Spleen (tissue), 7 donors: Measurements from ENCODE around the gene LYRM4.

Experiments
- CTCF ChIP-seq, 11 experiments: fragments of 200-600 bp in 7 of 11; fragments of 450-650 bp in 4 of 11; sonication (generic) in 4 of 11; IDR thresholded peaks in 8 of 11; conservative IDR thresholded peaks in 3 of 11; 1 replicate in 7 of 11; 2 replicates in 4 of 11; pipeline versions ENCODE4 v1.4.0 to v1.8.0; 2016 to 2021; ENCODE audit warnings: antibody characterized with exemption in 11 of 11, inconsistent platforms in 4 of 11, mild to moderate bottlenecking in 1 of 11
- POLR2A ChIP-seq, 3 donors: fragments of 450-650 bp; IDR thresholded peaks; one replicate each; pipeline ENCODE4 v1.5.1; 2017; ENCODE audit warnings: antibody characterized with exemption in 3 of 3, mild to moderate bottlenecking in 1 of 3
- donor health status: DM: no; HTN: no; CAD: no; lungs with moderate emphysema.
- donor health status: DM: no; HTN: no; CAD: no.
- donor health status: DM: no; HTN: no; CAD: no.

DNA sequence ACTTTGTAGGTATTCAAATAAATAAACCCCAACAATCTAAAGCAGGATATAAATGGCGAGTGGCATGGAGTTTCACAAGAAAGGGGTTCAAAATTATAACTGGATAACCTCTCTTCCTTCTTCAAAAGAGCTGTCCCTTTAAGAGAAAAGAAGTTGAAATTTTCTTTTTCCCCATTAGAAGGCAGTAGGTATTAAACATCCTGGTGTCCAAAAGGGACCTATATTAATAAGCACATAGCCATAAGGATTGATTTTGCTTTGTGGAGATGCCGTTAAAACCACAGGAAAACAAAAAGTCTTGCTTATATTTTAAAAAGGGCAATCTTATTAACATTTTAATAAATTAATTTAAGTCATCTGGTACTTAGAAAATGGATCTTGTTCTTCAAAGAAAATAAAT, 76.5 kb downstream of the LYRM4 start:
- TF ChIP-seq POLR2A (IDR thresholded peaks at IDR 0.05) (no peak), CTCF (IDR thresholded peaks at IDR 0.05 in 8 of 11, conservative IDR thresholded peaks at IDR 0.05 in 3 of 11) (no peak)
